Activated T-cell treated with anti-CD3 and anti-CD28 coated beads, Interleukin-2, amount 50 U/mL, for 48 hours (primary cell): ENCODE measurements around the gene PANK2.
A peak's percentile ranks its signal among the peaks of the same experiment; 100 is the strongest.
"Not testable (repeated sequence)": the region's sequence is repeated elsewhere in the genome, so short reads cannot be mapped to it uniquely, and the experiment has no call there.

Experiments
- DNase-seq, 2 experiments: peaks; one replicate each; pipeline ENCODE4 v3.0.0-alpha.2; 2020

Gene PANK2

DNA sequence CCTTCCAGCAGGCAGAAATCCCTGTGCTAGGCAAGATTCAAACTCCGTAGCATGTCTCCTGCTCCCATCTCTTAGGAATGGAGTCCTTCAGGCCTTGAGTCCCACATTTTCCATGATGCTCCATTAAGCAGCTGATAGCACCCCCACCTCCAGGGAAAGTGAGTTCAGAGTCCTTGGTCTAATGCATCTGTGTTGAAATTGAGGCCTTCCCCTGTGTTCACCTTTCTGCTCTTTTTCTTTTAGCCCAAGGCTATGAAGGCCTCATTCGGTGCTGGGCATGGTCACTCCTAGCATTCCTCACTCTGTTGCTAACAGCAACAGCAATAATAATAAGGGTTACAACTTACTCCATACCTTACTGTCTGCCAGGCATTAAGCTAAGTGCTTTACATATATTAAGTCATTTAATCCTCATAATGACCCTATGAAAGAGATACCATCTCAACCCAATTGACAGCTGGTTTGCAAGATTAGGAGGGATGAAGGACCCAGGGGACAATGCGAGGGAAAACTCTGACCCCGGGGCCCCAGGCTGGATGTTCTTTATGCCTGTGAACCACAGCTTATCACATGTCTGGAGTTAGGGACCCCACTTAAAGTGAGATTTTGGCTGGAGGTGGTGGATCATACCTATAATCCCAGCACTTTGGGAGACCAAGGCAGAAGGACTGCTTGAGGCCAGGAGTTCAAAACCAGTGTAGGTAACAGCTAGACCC, 17.5 kb upstream of the PANK2 start:
- DNase-seq, result no peak

DNA sequence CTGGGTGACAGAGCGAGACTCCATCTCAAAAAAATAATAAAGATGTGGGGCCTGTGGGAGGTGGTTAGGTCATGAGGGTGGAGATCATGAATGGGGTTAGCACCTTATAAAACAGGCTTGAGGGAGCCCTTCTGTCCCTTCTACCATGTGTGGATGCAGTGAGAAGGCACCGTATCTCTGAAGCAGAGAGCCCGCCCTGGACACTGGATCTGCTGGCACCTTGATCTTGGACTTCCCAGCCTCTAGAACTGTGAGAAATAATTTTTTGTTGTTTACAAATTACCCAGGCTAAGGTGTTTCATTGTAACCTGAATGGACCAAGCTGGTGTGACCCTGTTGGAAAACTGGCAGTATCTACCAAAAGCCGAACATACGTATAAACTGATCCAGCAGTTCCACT, 15.7 kb upstream of the PANK2 start:
- no peak for DNase-seq

DNA sequence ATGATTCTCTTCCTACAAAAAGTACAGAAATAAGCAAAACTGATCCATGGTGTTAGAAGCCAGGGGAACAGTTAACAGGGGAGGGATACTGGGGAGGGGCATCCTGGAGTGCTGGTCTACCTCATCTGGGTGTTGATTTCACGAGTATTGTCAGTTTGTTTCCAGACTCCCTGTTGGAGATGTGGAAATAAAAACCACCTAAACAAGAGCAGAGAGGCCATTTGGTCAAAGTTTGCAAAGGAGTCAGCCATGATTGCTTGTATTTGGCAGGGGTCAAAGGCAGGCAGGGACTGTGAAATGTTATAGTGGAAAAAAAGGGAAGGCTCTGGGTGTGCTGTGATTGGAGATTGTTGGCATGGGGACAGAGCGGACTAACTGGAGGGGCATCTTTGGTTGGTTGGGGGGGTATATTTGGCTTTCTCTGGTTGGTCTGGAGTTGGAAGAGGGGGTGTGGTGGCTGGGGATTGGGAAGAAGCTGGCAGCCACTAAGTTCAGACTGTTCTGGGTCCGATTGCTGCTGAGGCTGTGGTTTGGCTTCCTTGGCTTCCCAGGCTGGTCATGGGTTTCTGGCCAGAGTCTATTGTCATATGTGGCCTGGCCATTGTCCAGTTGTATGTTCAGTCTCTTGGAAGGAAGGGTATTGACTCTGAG, 14.9 kb upstream of the PANK2 start:
- no peak for DNase-seq

DNA sequence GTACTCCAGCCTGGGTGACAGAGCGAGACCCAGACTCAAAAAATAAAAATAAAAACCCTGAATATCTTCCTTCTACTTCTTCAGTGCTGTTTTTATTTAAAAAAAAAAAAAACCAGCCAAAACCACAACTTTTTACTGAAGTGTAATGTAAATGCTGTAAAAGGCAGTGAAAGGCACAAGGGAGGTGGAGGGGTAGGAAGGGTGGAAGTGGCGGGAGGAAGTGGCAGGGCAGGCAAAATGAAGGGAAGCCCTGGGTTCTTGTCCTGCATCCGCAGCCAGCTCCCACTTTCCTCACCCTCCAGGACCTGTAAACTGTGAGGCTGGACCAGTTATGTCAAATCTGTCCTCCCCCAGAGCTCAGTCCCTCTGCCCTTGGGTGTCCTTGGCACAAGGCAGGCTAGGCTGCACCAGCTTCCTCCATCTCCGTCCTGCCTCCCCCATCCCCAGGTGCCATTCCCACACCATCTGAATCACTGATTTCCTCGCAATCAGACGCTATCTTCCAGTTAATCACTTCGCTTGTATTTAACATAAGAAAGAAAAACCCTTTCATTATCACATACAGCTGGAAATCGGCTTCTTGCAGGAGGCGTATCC, 13.7 kb upstream of the PANK2 start:
- no peak for DNase-seq

DNA sequence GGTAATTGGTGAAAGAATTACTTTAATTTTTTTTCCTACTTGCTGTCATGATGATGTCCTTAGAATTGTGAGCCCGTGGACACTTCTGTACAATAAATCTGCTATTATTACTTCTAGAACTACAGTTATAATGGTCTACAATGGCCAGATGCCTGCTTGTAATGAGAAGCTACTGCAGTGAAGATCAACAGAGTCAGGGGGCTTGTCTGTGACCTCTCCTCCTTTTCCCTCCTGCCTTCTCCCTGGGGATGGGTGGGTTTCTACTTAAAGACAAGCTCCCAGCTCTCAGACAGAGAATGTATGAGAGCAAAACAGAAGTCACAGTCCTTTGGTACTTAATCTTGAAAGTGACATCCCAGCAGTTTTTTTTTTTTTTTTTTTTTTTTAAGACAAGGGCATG, 13.2 kb upstream of the PANK2 start:
- no peak for DNase-seq

DNA sequence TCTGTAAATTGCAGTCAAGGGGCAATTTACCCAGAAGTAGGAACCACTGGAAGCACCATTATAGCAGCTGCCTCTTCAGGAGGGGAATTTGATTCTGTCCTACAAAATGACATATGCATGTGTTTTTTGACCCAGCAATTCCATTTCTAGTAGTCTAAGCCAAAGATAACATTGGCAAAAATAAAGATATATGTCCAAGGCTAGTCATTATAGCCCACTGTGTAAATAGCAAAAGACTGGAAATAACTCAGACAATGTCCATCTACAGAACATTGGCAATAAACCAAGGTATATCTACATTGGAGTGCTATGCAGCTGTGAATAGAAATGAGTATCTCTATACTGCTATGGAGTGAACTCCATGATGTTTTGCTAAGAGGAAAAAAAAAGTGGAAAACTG, 12.5 kb upstream of the PANK2 start:
- DNase-seq, result no peak

DNA sequence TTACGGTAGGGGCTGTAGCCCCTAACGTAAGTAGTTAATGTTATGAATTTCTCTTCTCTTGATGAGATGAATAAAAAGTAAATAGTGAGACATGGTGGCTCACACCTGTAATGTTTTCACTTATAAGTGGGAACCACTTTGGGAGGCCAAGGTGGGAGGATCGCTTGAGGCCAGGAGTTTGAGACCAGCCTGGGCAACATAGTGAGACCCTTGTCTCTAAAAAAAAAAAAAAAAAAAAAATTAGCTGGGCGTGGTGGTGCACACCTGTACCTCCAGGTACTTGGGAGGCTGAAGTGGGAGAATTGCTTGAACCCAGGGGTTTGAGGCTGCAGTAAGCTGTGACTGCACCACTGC, 10.3 kb upstream of the PANK2 start:
- DNase-seq, result not testable (repeated sequence)

DNA sequence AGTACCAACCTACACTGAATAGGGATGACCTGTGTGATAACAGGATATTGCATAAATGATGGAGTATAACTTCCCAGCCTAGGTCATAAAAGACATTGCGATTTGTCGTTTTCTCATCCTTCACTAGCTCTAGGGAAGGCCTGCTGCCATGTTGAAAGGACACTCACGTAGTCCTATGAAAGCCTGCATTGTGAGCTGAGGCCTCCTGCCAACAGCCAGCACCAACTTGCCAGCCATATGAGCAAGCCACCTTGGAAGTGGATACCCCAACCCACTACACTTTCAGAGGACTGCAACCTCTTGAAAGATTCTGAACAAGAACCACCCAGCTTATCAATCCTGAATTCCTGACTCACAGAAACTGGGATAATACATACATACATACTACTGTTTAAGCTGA, 3.5 kb upstream of the PANK2 start:
- DNase-seq, result no peak

DNA sequence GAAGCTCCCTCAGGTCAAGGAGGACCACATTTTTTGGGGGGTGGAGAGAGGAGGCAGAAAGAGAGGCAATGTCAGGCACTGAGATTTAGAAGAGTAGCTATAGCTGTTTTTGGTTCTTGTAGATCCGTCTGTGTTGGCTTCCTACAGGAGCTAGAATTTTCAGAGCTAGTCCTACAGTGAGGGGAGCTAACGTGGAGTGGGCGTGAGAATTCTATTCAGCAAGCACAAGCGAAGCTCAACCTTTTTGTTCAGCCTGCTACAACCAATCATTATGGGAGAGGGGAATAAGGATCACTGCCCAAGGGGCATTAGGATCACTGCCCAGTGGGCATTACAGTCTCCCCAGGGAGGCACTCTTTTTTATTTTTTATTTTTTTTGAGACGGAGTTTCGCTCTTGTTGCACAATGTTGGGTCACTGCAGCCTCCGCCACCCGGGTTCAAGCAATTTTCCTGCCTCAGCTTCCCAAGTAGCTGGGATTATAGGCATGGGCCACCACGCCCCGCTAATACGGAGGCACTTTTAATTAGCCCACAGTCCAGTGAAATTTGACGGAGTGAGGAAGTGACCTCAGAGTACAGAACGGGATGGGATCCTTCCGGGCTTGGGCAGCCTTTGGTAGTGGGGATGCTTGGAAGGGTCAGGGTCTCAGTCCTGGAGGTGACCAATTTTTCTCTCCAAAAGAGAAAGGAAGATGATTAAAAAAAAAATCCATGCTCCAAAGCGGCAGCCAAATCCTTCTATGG, 1.1 kb upstream of the PANK2 start:
- DNase-seq, result no peak

DNA sequence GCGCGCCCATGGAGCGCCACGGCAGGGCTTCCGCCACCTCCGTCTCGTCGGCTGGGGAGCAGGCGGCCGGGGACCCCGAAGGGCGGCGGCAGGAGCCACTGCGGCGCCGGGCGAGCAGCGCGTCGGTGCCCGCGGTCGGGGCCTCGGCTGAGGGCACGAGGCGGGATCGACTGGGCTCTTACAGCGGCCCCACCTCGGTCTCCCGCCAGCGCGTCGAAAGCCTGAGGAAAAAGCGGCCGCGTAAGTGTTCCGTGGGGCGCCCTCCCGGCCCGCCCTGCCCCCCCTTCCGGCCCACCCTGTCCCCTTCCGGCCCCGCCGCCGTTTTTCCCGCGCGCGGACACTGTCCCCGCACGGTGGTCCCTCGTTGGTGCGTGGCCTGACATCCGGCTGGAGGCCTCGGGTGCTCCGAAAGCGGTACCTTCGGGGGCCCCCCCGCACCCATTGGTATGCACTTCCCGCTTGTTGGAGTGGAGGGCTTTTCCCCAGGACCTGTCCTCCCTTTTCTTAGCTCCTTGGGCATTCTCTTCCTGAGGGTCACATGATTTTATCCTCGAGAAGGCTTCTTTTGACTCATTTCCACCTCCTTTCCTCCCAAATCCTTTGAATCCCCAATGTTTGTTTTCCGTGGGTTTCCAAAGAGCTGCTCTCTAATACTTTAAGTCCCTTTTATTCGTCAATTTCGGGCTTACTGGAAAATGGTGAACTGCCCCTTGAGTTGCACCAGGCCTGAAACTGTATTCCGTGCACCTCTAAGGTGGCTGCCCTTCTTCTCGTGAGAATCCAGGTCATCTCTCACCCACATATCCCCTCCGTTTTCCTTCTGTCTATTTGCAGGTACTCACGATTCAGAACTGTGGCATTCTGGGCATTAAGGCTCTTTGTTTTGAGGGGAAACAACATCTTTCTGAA, 556 bp downstream of the PANK2 start:
- DNase-seq, result peak; percentile 66 to 73

DNA sequence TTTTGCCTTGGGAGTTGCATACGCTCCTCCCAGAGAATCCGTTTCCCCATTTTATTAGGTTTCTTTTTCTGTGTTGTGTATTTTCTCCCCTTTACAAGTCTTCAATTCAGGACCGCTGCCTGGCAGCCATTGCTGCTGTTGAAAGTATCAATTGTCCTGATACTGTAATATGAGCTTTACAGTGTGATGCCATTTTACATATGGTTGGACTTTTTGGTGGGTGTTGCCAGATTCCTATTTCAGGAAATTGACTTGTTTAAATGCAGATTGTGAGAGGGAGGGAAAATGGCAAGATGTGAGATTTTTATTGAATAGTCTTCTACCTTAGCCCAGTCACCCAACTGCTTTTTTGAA, 1.2 kb downstream of the PANK2 start:
- no peak for DNase-seq

DNA sequence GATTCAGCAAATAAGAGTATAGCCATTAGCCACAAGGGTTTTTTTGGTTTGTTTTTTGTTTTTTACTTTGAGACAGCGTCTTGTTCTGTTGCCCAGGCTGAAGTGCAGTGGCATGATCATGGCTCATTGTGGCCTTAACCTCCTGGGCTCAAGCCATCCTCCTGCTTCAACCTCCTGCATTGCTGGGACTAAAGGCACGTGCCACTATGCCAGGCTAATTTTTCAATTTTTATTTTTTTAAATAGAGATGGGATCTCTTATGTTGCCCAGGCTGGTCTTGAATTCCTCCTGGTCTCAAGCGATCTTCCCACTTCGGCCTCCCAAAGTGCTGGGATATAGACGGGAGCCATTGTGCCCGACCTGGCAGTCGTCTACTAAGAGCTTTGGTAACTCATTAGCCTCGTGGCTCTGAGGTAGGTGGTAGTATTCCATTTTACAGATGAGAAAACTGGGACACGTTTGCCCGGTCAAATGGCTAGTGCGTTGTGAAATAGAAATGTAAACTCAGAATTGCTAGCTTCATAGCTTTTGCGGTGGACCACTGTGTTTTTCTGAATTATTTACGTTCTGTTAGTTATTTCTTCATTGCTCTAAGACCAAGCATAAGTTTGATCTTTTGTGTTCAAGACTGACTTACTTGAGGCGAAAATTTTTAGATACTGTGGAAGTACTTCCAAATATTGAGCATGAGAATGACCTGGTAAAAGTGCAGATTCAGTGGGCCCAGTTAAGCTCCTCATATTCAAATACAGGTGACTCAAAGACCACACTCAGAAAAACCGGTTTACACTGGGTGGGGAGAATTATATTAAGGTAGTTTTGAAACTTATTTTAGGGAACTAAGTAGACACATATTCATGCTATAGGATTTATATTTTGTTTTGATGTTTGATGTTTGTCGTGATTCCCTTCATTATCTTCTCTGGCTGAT, 2.1 kb downstream of the PANK2 start:
- DNase-seq, result no peak

DNA sequence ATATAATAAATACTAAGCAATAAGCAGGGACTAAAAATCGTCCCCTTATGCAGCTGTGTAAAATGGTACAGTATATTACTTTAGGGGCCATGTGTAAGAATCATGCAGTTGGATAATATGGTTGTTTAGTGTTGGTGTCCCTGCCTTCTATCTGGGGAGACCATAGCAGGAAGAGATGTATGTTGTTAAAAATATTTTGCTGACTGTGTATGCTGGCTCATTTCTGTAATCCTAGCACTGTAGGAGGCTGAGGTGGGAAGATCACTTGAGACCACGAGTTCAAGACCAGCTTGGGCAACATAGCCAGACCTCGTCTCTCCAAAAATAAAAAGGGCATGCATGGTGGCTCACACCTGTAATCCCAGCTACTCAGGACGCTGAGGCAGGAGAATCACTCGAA, 5.6 kb downstream of the PANK2 start:
- DNase-seq, result no peak

DNA sequence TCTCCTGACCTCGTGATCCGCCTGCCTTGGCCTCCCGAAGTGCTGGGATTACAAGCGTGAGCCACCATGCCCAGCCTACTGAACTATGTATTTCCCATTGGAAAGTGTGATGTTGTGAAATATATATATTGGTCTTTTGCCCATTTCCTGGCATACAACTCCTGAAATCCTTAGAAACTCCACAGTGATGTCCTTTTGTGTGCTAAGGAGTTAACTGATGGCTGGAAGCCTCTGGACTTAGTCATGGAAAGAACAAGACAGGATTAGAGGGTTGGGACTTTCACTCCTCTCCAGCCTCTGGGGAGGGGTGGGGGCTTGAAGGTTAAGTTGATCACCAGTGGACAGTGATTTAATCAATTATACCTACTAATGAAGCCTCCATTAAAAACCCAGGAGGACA, 7.1 kb downstream of the PANK2 start:
- no peak for DNase-seq

DNA sequence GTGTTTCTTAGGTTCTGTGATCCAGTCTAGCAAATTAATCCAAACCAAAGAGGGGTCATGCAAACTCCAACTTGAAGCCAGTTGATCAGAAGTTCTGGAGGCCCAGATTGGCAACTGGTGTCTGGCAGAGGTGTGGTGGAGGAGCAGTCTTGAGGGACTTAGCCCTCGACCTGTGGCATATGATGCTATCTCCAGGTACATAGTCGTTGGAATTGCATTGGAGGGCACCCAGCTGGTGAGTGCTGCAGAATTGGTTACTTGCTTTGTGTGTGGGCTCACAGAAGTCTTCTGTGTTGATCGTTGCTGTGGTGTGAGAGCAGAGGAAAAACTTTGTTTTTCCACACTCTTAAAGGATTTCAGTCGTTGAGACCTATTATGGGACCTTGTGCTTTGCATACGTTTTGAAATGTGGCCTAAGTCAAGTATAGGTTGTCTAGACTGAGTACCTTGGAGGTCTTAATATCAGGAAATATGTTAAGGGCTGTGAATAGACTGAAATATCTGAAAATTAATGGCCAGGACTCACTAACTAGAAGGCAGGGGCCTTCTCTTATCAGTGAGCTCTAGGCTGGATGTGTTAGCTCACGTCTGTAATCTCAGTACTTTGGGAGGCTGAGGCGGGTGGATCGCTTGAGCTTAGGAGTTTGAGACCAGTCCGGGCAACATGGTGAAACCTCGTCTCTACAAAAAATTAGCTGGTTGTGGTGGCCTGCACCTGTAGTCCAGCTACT, 7.8 kb downstream of the PANK2 start:
- no peak for DNase-seq

DNA sequence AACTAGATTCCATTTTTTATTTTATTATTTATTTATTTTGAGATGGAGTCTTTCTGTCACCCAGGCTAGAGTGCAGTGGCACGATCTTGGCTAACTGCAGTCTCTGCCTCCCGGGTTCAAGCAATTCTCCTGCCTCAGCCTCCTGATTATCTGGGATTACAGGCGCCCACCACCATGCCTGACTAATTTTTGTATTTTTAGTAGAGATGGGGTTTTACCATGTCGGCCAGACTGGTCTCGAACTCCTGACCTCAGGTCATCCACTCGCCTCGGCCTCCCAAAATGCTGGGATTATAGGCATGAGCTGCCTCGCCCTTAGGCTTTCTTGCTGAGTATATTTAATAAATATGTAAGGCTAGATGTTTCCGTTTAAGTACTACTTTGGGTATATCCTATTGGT, 9.0 kb downstream of the PANK2 start:
- DNase-seq, result not testable (repeated sequence)

DNA sequence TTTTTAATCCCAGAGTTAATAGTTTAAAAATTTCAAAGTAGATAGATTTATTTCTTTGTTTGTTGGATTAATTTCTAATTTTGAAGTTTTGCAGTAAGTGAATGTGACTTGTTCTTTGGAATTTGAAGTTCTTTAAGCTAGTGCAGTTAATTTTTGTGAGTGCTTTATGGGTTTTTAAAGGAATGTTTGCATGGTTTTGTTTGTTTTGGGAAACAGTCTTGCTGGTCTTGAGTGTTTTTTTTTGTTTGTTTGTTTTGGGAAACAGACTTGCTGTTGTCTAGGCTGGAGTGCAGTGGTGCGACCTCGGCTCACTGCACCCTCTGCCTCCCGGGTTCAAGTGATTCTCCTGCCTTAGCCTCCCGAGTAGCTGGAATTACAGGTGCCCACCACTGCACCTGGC, 9.5 kb downstream of the PANK2 start:
- no peak for DNase-seq

DNA sequence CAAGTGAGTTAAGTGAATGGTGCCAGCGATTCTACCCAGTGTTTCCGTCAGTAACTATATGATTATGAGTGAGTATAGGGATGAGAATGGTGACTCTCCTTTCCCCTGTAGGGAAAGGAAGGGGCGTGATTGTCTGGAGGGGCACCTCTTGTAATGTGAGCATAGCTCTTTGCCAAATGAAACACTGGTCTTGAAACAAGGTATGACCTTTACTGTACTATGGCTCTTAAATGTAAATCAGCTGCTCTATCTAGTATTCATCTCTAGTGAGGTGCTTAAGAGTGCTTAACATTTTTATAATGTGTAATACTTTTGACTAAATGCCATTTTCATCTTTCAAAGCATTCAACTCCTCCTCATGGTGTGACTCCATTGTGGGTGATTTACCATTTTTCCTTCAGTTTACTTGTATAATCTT, 11.0 kb downstream of the PANK2 start:
- peak in 1 of 2 experiments; percentile 16 for DNase-seq

DNA sequence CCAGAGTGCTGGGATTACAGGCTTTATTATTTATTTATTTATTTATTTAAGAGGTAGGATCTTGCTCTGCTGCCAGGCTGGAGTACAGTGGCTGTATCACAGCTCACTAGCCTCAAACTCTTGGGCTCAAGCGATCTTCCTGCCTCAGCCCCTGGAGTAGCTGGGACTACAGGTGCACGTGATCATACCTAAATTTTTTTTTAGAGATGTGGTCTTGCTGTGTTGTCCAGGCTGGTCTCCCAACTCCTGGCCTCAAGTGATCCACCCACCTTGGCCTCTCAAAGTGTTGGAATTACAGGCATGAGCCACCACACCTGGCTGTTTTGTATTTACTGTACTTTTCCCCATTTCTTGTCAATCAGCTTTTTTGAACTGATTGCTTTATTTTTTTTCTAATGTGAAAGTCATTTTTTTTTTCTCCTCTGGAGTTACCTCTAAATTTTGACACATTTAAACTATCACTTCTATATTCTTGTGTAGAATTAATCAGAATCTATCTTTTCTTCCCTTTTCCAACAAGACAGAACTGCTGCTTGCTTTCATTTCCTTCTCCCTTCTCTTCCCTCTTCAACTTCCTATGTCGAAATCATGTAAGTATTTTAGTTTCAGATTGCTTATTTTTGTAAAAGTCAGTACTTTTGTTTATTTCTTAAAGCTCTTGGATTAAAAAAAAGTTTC, 12.0 kb downstream of the PANK2 start:
- peak in 1 of 2 experiments; percentile 12 for DNase-seq

DNA sequence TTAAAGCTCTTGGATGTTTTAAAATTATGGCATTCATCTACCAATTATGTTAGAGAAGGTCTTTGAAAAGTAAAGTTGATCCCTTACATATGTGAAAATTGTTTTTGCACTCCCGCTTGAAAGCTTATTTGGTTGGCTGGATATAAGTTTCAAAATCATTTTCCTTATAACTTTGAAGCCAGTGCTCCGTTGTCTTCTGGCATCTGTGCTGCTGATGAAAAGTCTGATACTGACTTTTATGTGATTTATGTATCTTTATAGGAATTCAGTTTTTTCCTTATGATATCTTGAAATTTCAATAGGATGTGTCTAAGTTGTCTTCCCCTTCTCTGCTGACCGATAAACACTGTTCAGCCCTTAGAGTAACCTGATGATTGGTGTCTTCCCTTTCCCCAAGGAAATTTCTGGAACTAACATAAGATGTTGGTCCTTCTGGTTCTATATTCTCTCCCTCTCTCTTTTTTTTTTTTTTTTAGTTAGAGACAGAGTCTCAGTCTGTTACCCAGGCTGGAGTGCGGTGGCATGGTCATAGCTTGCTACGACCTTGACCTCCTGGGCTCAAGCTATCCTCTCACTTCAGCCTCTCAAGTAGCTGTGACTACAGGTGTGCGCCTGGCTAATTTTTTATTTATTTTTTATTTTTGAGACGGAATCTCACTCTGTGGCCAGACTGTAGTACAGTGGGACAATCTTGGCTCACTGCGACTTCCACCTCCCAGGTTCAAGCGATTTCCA, 12.7 kb downstream of the PANK2 start:
- DNase-seq, result no peak
